Vagina (tissue), 2 donors: Measurements from ENCODE around the gene TDRD7. TPM values are rescaled to one million over a fixed set of nuclear protein-coding genes. Genes with fewer than 3 reads are reported as not detected.
A peak's percentile ranks its signal among the peaks of the same experiment; 100 is the strongest.

Experiments used
- DNase-seq, 2 donors: peaks; one replicate each; pipeline ENCODE4 v3.0.0-alpha.2; 2017; ENCODE audit errors: extremely low spot score in 2 of 2
- H3K27ac ChIP-seq: fragments of 200-600 bp; sonication (generic); one replicate; pipeline ENCODE4 v1.5.1; 2019
- H3K27me3 ChIP-seq: fragments of 200-600 bp; sonication (generic); one replicate; pipeline ENCODE4 v1.5.1; 2019
- H3K36me3 ChIP-seq, 2 donors: fragments of 200-600 bp; sonication (generic); one replicate each; pipeline ENCODE4 v1.5.1; 2017 to 2019
- H3K4me1 ChIP-seq: fragments of 200-600 bp; sonication (generic); one replicate; pipeline ENCODE4 v1.5.1; 2019
- H3K4me3 ChIP-seq, 2 donors: fragments of 200-600 bp; sonication (generic); 1 replicate in 1 of 2; 2 replicates in 1 of 2; pipeline ENCODE4 v1.5.1; 2016 to 2019
- H3K9me3 ChIP-seq: fragments of 200-600 bp; sonication (generic); one replicate; pipeline ENCODE4 v1.5.1; 2019
- POLR2A ChIP-seq, 2 donors: fragments of 450-650 bp; IDR thresholded peaks; one replicate each; pipeline ENCODE4 v1.6.1; 2017; ENCODE audit warnings: antibody characterized with exemption in 2 of 2, mild to moderate bottlenecking in 2 of 2, moderate library complexity in 2 of 2
- POLR2AphosphoS5 ChIP-seq, 2 donors: sonication (generic); formaldehyde crosslinking; IDR thresholded peaks; one replicate each; pipeline ENCODE4 v1.9.0; 2017; ENCODE audit warnings: antibody characterized with exemption in 2 of 2, mild to moderate bottlenecking in 2 of 2, low read depth in 1 of 2; ENCODE audit not compliant: insufficient read depth in 1 of 2
- intact Hi-C: fragments of 100-400 bp; cut with DNase I; formaldehyde crosslinking; loops from one replicate; pipeline ENCODE4 v1.15.1; 2023
- total RNA-seq: library from RNA; depleted of rRNA; stranded (reverse); fragments of >200 nt; gene quantifications from one replicate; pipeline ENCODE4 v1.2.3, GENCODE V29; 2016
- TF ChIP-seq, protein P1 (sequence below), 3 experiments: fragments of 450-650 bp in 2 of 3; fragments of 200-600 bp in 1 of 3; sonication (generic) in 1 of 3; IDR thresholded peaks; one replicate each; pipeline ENCODE4 v1.5.1; 2017 to 2019; ENCODE audit warnings: antibody characterized with exemption in 3 of 3, mild to moderate bottlenecking in 2 of 3, moderate library complexity in 2 of 3

TDRD7 gene
- total RNA-seq, 1 donor from 2014 or later: 13.5 TPM

DNA sequence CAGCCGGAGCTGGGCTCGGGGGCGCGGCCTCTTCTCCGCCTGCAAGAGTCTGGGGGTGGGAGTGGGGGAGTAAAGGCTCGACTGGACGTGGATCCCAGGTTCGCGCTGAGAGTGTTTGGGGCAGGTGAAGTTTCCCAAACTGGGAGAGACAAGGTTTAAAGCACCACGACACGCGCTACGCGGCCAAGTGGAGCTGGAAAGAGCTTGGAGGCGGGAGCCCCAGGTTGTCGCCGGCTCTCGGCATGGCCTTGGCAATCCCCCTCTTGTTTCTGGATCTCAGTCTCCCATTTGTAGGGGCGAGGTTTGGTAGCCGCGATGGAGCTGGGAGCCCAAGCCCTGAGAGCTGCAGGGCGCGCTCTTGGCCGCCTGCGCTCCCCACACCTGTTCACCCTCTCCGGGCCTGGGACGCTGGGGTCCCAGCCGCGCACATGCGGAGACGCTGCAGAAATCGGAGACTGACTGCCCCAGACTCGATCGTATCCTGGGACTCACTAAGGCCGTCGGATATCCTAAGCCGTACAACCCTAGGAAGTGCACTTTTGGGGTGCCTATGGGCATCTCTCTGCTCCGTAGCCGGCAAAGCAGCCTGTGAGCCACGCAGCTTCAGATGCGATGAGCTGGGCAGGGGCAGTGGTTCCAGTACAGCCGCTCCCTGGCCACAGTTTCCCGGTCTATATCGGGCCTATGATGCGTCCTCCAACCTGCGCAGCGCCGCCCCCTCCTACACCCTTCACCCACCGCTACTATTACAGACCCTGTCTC is 90.5 kb downstream of the TDRD7 start:
- no peak for DNase-seq
- Histone ChIP-seq H3K27ac (peak overlapping the region; percentile 97), H3K4me3 (peak overlapping the region; percentile 63 to 80), H3K27me3 (no peaks in the 10 kb centered on the region), H3K36me3 (no peaks in the 10 kb centered on the region), H3K4me1 (peaks cover 38% of the 10 kb centered on the region), H3K9me3 (no peaks in the 10 kb centered on the region)
- intact Hi-C loops: loop anchor here (5.0 to 10.0 kb wide), 2 partner anchors 60 to 92 kb away; no protein-coding TSS in a partner anchor
- TF ChIP-seq POLR2A (IDR thresholded peaks at IDR 0.05) (no peak), POLR2AphosphoS5 (IDR thresholded peaks at IDR 0.05; ENCODE audit: insufficient read depth in 1 of 2, low read depth in 1 of 2) (peak in 1 of 2 donors; percentile 35)

DNA sequence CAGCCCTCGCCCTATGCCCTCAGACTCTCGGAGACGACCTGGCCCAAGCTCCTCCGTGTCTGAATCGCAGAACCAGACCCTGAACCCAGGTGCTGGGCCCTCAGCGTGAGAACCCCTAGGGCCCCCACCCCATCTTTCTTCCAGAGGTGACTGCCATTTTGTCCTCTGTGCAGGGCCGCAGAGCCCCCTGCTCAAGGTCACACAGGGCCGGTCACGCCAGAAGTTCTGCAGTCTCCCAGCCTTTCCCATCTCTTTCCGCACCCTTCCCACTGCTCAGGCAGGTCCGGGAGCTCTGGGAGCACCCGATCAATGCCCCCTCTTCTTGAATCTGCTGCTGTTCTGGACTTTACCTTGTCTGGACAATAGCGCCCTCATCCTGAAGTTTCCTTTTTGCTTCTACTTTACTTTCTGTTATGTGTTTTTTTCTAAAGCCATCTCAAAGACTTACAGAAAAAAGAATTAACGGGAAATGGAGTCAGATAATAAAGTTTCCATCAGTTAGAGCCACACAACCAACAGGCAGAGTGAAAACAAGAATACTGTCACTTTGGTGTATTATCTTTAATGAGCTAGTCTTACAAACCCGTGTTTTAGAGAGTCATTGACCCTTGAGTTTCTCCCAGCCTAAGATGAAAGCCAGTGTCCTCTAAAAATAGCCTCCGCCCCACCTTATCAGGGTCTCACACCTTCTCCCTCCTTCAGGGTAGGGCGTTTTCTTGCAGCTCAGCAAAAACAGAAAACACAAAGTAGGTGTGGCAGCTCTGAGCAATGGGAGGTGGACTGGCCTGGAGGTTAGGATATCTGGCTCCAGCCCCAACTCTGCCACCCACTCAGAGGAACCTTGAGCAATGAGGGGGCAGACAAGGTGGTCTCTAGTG is 91.3 kb downstream of the TDRD7 start:
- no peaks in the 10 kb centered on the region for H3K9me3 ChIP-seq
- H3K27me3 ChIP-seq: no peaks in the 10 kb centered on the region
- TF ChIP-seq, protein P1, sequence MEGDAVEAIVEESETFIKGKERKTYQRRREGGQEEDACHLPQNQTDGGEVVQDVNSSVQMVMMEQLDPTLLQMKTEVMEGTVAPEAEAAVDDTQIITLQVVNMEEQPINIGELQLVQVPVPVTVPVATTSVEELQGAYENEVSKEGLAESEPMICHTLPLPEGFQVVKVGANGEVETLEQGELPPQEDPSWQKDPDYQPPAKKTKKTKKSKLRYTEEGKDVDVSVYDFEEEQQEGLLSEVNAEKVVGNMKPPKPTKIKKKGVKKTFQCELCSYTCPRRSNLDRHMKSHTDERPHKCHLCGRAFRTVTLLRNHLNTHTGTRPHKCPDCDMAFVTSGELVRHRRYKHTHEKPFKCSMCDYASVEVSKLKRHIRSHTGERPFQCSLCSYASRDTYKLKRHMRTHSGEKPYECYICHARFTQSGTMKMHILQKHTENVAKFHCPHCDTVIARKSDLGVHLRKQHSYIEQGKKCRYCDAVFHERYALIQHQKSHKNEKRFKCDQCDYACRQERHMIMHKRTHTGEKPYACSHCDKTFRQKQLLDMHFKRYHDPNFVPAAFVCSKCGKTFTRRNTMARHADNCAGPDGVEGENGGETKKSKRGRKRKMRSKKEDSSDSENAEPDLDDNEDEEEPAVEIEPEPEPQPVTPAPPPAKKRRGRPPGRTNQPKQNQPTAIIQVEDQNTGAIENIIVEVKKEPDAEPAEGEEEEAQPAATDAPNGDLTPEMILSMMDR (IDR thresholded peaks at IDR 0.05): no peak
- TF ChIP-seq POLR2A (IDR thresholded peaks at IDR 0.05) (no peak), POLR2AphosphoS5 (IDR thresholded peaks at IDR 0.05; ENCODE audit: insufficient read depth in 1 of 2, low read depth in 1 of 2) (peak in 1 of 2 donors; percentile 43)
- no peak for DNase-seq
- peak overlapping the region; percentile 63 to 80 for H3K4me3 ChIP-seq
- no peaks in the 10 kb centered on the region for H3K36me3 ChIP-seq
- peaks cover 38% of the 10 kb centered on the region for H3K4me1 ChIP-seq
- H3K27ac ChIP-seq: peak overlapping the region; percentile 97
- intact Hi-C loops: loop anchor here (5.0 to 10.0 kb wide), 2 partner anchors 59 to 92 kb away; no protein-coding TSS in a partner anchor

DNA sequence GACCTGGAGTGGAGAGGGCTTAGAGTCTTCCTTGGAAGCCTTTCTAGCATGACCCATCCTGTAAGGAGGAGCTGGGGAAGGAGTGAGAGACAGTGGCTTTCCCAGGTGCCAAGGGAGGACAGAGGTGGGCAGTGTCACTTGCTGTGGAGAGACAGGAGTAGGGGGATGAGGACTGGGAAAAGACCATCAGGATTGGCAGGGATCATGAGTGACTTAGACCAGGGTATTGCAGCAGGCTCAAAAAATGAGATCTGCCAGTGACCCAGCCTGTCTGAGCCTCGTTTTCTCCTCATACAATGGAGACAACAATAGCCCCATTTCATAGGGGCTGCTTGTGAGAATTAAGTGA is 91.9 kb downstream of the TDRD7 start:
- Histone ChIP-seq H3K27ac (peak overlapping the region; percentile 97), H3K27me3 (no peaks in the 10 kb centered on the region), H3K36me3 (no peaks in the 10 kb centered on the region), H3K9me3 (no peaks in the 10 kb centered on the region), H3K4me3 (peak overlapping the region; percentile 63 to 80), H3K4me1 (peaks cover 38% of the 10 kb centered on the region)
- no peak for TF ChIP-seq POLR2A (IDR thresholded peaks at IDR 0.05)
- TF ChIP-seq POLR2AphosphoS5 (IDR thresholded peaks at IDR 0.05; ENCODE audit: insufficient read depth in 1 of 2, low read depth in 1 of 2): no peak
- TF ChIP-seq, protein P1 (IDR thresholded peaks at IDR 0.05): no peak
- no peak for DNase-seq
- intact Hi-C loops: loop anchor here (5.0 to 10.0 kb wide), 2 partner anchors 58 to 91 kb away; no protein-coding TSS in a partner anchor

DNA sequence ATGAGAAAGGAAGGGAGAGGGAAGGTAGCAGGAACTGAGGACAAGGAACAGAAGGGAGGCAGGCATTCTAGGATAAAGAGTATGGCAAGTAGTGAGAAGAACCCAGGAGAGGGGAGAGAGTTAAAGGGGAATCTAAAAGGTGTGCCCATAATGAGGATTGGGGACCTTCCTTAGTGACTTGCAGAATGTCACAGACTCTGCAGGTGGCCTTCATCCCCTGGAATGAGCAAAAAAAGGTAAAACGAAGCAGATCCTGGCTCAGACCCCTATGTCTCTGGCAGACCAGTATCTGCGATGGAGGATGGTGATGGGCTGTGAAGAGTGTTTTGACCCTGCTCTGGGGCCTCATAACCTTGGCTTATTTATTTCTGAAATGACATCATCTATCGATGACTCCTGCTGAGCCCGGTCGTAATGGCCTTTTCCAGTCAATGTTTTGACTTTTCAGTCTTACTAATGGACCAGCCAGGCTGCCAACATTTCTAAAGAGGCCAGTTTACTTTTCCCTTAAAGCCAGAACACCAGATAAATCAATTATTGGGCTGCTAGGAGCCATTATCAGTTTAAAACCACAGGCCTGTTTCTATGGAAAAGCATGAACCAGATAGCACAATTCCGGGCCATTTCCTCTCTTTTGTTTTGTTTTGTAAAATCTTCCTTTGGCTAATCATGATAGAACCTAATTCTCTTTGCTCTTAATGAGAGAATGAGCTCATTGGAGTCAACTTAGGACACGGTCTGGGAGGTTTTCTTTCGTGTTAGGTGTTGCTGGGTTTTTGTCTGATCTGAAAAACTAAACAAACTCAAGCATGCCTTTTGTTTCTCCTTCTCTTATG is 92.7 kb downstream of the TDRD7 start:
- Histone ChIP-seq H3K4me3 (peak overlapping the region; percentile 20 to 80), H3K9me3 (no peaks in the 10 kb centered on the region), H3K4me1 (peaks cover 38% of the 10 kb centered on the region), H3K36me3 (no peaks in the 10 kb centered on the region), H3K27ac (peak overlapping the region; percentile 97), H3K27me3 (no peaks in the 10 kb centered on the region)
- no peak for TF ChIP-seq POLR2AphosphoS5 (IDR thresholded peaks at IDR 0.05; ENCODE audit: insufficient read depth in 1 of 2, low read depth in 1 of 2)
- TF ChIP-seq, protein P1 (IDR thresholded peaks at IDR 0.05): no peak
- DNase-seq: no peak
- intact Hi-C loops: loop anchor here (5.0 to 10.0 kb wide), 3 partner anchors 58 to 1718 kb away; partner anchors contain the start of genes ALG2 and SEC61B
